ENCODE data around the gene FLNC.

DNA sequence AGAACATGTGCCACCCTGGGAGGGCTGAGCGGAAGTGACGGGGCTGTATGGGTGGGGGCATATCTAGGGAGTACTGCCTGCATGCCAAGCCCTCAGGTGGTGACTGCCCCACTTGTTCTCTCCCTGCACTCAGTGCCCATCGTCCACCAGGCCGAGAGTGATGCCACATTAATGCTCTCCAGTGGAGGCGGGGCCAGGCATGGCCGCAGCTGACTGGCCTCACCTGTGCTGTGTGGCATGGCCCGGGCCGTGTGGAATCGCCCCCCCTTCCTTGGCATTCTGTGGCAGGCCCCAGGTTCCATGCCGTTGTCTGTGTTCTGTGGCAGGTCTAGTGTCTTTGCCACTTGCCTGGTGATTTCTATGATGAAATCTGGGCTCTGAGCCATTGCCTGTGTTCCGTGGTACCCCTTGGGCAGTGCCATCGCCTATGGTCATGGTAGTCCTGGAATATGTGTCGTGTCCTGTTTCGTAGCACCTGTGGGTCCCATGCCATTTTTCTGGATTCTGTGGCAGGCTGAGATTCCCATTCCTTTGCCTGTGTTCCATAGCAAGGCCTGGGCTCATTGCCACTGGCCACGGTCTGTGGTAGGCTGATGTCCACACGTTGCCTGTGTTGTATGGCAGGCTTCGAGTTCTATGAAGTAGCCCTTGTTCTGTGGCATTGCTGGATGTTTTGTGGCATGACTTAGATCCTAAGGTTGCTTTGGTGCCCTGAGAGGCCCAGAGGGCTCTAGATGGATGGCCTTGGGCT, 8.9 kb downstream of the FLNC start:
- TF ChIP-seq CTCF (IDR thresholded peaks at IDR 0.05) (no peak), RXRA (IDR thresholded peaks at IDR 0.05; ENCODE audit: borderline replicate concordance, low read depth) (no peak), EZH2phosphoT487 (IDR thresholded peaks at IDR 0.05; ENCODE audit: borderline replicate concordance, low read depth) (no peak), POLR2AphosphoS5 (IDR thresholded peaks at IDR 0.05; ENCODE audit: low read depth, low read length) (no peak), EP300 (IDR thresholded peaks at IDR 0.05; ENCODE audit: borderline replicate concordance in 1 of 2, low read depth in 1 of 2, low read length in 1 of 2) (no peak), NFIC (IDR thresholded peaks at IDR 0.05; ENCODE audit: borderline replicate concordance) (no peak), SMC3 (IDR thresholded peaks at IDR 0.05; ENCODE audit: low read depth, low read length) (no peak), YY1 (IDR thresholded peaks at IDR 0.05; ENCODE audit: low read depth) (no peak)

Measured in SK-N-SH (cell line).